NCI-H82 treated with DMSO at 0.1 percent for 48 hours (cell line): ENCODE results near the gene TCERG1L.

Source experiments
- DNase-seq: peaks from one replicate; lab custom pipeline; 2025; ENCODE audit not compliant: unreplicated experiment; lab: John Stamatoyannopoulos, UW

The TCERG1L gene

DNA sequence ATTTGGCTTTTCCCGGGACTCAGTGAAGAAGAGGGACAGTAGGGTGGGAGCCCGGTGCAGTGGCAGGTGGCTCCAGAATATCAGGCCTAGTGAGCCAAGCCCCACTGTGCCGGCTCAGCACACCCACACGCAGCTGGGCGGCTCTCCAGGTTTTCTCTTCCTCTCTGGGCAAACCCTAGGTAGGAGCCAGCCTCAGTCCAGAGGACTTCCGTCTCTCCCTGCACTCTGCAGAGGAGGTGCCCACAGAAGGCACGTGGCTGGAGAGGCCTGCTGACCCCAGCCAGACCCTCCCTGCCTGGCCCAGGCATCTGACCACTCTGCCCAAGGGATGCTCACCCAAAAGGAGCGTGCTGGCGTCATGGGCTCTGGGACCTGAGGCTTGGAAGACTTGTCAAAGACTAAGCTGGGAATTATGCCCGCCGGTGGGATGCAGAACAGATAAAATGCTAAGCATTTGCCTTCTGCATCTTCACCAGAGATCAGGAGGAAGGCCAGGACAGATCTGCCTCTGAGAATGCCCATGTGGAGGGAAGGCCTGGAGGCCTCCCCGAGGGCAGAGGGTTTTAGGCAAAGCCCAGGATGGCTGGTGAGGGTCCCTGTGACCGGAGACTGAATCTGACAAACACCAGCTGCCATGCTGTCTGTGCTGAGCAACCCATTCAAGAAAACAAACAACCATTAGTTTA, 40.2 kb downstream of the TCERG1L start:
- DNase-seq, result no peak

DNA sequence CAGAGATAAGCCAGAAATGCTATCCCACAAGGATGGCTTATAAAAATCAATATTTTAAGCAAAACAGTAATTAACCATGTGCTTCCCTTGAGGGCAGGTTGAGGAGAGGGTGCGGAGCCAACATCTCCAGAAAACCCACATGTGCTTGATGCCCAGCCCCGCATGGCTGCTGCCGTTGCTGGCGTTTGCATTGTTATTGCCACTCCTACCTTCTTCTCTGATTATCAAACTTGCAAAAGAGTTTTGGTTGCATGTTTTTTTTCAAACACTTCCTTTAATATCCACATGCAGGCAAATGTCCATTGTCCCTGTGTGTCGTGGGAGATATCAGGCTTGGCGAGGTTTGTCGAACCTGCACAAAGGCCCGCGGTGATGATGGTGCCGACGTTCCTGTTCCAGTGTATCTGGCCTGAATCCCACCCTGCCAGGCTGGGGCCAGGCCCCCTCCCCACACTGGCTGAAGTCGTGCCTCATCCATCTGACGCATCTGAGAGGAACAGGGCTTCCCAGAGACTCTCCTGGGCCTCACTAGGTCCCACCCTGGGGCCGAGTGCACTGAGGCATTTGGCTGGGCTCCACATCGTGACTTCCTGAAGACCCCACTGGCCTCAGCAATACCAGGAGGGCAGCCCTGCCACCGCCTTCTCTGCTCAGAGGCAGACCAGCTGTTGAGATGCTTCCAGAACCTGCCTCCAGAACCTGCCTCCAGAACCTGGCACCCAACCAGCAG, 40.9 kb downstream of the TCERG1L start:
- DNase-seq, result no peak

DNA sequence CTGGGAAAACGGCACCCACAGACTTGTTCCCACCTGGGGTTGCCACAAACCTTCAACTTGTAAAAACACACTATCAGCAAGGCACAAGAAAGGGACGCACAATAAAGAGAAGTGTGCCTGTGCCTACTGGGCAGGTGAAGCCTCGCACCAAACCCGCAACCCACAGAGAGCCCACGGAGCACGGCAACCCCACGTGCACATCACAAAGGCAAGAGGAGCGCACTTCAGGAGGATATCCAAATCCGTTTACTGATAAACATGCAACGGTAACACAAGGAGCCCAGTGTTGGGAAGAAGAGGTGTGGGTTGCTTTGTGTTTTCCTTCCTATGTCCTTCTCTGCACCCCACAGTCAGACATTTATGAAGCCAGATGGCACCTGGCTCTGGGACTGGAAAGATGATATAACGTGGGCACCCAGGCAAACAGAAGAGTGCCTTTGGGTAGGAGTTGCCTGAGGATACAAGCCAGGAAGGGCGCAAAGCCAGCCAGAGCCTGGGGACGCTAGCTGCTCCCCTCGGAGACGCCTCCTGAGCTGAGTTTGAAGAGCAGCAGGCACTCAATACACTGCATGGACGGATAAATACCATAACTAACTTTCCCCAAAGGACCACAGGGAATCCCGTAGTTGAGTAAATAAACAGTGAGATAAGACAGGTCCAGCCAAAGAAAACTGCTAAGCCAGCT, 41.6 kb downstream of the TCERG1L start:
- DNase-seq, result no peak

DNA sequence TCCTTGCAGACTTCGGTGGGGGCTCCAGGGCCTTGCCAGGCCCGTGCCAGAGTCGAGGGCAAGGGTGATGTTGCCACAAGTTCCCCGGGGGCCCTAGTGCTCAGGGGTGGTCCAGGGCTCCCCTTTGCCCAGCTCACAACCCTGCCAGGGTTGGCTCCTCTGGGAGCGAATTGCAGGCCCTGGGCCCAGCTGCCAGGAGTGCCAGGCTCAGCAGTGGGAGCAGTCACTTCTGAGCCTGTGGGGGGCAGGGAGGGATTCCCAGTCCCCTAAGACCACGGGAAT, 43.8 kb downstream of the TCERG1L start:
- no peak for DNase-seq

- no peak for DNase-seq
These were observed 44.3 kb downstream of the TCERG1L start for GRCh38 chr10:131266936-131267813.

- no peak for DNase-seq
These were observed 47.3 kb downstream of the TCERG1L start for GRCh38 chr10:131264110-131264788.

GRCh38 chr10:131261890-131262475, 49.5 kb downstream of the TCERG1L start:
- DNase-seq, result no peak

GRCh38 chr10:131260452-131261211, 50.9 kb downstream of the TCERG1L start:
- DNase-seq, result no peak

GRCh38 chr10:131260031-131260430, 51.5 kb downstream of the TCERG1L start:
- DNase-seq, result no peak

DNA sequence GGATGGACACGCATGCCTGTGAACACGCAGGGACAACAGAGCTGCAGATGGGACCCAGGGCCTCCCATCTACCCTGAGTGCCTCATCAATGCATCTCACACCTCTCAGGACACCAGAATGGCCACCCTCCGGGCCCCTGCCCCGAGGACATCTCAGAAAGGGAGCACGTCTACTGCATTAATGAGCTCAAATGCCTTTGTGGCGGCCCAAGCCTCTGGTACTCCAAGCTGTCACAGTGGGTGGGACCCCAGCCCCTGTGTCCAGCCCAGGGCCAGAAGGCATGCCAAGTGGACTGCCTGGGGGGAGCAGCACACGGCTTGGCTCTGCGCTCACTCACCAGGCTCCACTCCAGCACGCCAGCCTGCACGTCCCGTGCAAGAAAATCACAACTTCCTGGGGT, 52.0 kb downstream of the TCERG1L start:
- no peak for DNase-seq

DNA sequence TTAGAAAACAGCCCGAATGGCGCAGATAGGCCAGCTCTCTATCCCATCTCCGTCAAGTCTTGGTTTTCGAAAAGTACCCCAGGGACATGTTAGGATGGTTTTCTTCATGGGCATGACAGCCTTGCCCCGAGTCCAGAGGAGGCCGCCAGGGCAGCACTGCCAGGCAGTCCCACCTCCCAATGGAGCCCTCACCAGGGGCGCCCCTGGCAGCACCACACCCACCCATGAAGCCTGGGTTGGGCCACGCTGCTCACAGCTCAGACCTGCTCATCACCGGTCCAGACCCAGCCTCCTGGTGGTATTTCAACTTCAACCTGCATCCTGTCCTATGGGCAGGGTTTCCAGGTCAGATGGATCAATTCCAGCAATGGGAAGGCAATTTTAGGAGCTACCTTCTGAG, 53.3 kb downstream of the TCERG1L start:
- DNase-seq, result no peak

- no peak for DNase-seq
These were observed 54.5 kb downstream of the TCERG1L start for GRCh38 chr10:131257027-131257426.

- DNase-seq, result no peak
These were observed 56.7 kb downstream of the TCERG1L start for GRCh38 chr10:131254859-131255252.

DNA sequence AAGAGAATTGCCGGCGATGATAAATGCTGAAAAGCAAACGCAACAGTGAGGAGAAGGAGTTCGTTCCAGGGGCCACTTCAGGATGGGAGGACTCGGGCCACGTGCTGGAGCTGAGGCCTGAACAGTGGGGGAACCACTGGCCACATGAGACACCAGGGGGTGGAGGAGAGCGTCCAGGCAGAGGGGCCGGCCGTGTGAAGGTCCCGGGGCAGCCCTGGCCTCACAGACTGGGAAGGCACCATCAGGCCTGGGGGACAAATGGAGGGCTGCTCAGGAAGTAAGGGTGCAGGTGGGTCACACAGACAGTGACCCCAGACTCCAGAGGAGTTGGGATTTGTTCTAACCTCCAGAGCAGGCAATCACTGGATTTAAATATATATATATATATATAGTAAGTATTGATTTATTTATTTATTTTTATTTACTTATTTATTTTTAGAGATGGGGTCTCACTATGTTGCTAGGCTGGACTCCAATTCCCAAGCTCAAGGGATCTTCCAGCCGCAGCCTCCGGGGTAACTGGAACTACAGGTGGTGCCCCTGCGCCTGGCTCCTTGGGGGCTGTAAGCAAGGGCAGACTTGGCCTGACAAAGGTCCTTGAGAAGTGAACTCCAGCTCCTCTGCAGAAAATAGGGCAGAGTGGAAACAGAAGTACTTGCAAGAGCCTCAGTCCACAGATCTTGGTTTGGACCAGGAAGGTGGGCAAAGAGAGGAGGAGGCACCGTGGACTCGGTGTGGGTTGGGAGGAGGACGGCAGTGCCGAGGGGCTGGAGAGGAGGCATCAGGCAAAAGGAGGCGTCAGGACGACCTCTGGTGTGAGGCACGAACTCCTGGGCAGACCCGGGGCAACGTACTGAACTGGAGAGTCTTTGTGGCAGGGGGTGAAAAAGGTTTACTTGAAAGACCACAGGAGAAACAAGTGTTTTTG, 57.3 kb downstream of the TCERG1L start:
- DNase-seq, result no peak

DNA sequence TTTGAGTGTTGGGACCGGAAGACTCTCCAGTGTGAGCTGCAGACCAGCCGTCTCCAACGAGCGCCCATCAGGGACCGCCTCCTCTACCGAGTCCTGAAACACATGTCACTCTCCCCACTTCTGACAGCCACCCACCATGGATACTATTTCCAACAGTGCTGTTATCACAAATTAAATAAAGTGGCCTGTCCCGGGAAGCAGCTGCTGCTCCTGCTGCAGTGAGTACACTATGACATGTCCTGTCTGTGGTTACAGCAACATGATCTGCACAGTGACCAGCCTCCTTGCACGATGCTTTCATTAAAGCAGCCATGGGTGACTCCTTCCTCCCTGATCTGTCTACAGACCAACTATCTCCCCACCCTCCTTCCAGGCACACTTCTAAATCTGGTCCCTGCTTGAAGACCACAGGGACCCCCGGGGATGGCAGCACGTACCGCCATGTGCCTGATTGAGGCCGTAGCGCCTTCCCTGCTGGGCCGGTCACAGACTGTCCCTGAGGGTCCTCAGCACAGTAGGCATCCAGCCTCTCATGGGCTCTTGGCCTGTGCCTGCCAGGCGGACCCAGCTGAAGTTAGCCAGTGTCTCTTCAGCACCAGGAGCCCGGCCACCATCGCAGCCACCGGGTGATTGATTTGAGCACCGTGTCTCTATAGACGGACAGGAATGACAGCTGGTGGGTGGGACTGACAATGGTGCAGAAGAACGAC, 58.8 kb downstream of the TCERG1L start:
- no peak for DNase-seq

DNA sequence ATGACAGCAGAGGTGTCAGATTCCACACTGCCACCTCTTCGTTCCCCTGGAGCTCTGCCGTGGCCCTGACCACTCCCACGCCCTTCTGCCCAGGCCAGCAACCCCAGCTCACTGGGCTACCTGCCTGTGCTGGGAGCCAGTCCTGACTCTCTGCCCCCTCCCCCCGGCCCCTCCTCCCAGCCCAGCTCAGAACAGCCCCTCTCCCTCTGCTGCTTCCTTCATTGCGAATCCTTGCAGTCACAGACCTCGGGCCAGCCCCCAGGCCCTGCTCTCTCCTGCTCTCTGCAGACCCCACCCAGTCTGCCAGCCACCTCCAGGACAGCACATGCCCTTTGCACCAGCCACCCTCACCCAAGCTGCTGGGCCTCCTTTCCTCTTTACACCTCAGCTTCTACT, 60.4 kb downstream of the TCERG1L start:
- DNase-seq, result no peak

- no peak for DNase-seq
These were observed 60.9 kb downstream of the TCERG1L start for GRCh38 chr10:131250454-131251145.

DNA sequence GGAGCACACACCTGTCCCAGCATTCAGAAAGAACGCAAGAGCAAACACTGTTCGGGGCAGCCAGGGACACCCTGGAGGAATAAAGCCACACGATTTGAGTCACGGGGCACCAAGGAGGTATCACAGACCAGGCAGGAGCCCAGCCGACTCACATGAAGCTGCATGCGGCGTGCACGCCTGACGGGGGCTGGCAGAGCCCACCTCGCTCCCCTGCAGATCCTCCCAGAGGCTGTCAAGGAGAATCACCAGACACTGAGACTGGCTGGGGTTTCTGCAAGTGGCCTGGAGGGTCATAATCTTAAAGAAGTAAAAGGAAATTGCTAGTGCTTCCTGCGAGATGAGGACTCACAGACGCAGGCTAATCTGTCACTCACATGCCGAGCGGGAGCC, 61.6 kb downstream of the TCERG1L start:
- DNase-seq, result no peak
